Large intestine (tissue), 3 donors: Measurements from ENCODE around the gene CPED1. TPM values are rescaled to one million over a fixed set of nuclear protein-coding genes. Genes with fewer than 3 reads are reported as not detected.

Experiments
- DNase-seq, 2 donors: peaks; one replicate each; pipeline versions ENCODE4 v3.0.0 to v3.0.0-alpha.2; 2013
- H3K27ac ChIP-seq: one replicate; pipeline ENCODE4 v1.5.1; 2013; ENCODE audit warnings: low read length
- H3K27me3 ChIP-seq: 2 replicates; pipeline ENCODE4 v1.6.1; 2013; ENCODE audit warnings: low read length; ENCODE audit not compliant: control insufficient read depth, insufficient read depth
- H3K36me3 ChIP-seq: 2 replicates; pipeline ENCODE4 v1.6.1; 2013; ENCODE audit warnings: low read length; ENCODE audit not compliant: control insufficient read depth, insufficient read depth
- H3K4me1 ChIP-seq: one replicate; pipeline ENCODE4 v1.6.1; 2013; ENCODE audit warnings: low read length; ENCODE audit not compliant: control insufficient read depth, insufficient read depth
- H3K4me3 ChIP-seq: one replicate; pipeline ENCODE4 v1.5.1; 2013; ENCODE audit warnings: low read length
- H3K9me3 ChIP-seq: one replicate; pipeline ENCODE4 v1.6.1; 2013; ENCODE audit warnings: mild to moderate bottlenecking, low read depth, low read length, moderate library complexity; ENCODE audit not compliant: control insufficient read depth
- WGBS: methylation state at CpG from one replicate; pipeline ENCODE4 v1.1.5; 2013; ENCODE audit warnings: low lambda C conversion rate; ENCODE audit not compliant: insufficient coverage; 5-methylcytosine and 5-hydroxymethylcytosine counted together
- polyA plus RNA-seq: library from polyadenylated mRNA; unstranded; fragments of 120-200 nt; gene quantifications from one replicate; pipeline ENCODE4 v1.2.1, GENCODE V29; 2013

Gene CPED1
- polyA plus RNA-seq, 1 donor: 12.1 TPM

- no peak for DNase-seq
- Histone ChIP-seq H3K27me3 (no peaks in the 10 kb centered on the region), H3K4me3 (no peak overlapping the region), H3K9me3 (no peaks in the 10 kb centered on the region), H3K27ac (no peak overlapping the region), H3K4me1 (no peaks in the 10 kb centered on the region), H3K36me3 (no peaks in the 10 kb centered on the region)
Measured at GRCh38 chr7:121196286-121196685, 207.8 kb downstream of the CPED1 start.

GRCh38 chr7:121197455-121197854, 208.9 kb downstream of the CPED1 start:
- no peak for DNase-seq
- H3K27me3 ChIP-seq: no peaks in the 10 kb centered on the region

GRCh38 chr7:121198502-121198901, 210.0 kb downstream of the CPED1 start:
- 100% methylated on average over 1 of the region's 6 CpGs for WGBS

More at GRCh38 chr7:121197455-121197854, 208.9 kb downstream of the CPED1 start:
- WGBS: 100% methylated on average over 1 of the region's 3 CpGs
- Histone ChIP-seq H3K9me3 (no peaks in the 10 kb centered on the region), H3K4me1 (no peaks in the 10 kb centered on the region), H3K36me3 (no peaks in the 10 kb centered on the region), H3K4me3 (no peak overlapping the region), H3K27ac (no peak overlapping the region)

GRCh38 chr7:121202125-121202524, 213.6 kb downstream of the CPED1 start:
- Histone ChIP-seq H3K27me3 (no peaks in the 10 kb centered on the region), H3K9me3 (no peaks in the 10 kb centered on the region), H3K36me3 (no peaks in the 10 kb centered on the region), H3K4me3 (no peak overlapping the region), H3K4me1 (no peaks in the 10 kb centered on the region), H3K27ac (no peak overlapping the region)
- no CpG with 5 or more reads among the region's 2 CpGs for WGBS
- DNase-seq: no peak

More at GRCh38 chr7:121198502-121198901, 210.0 kb downstream of the CPED1 start:
- no peak overlapping the region for H3K4me3 ChIP-seq
- H3K9me3 ChIP-seq: no peaks in the 10 kb centered on the region
- DNase-seq: no peak
- no peak overlapping the region for H3K27ac ChIP-seq
- H3K27me3 ChIP-seq: no peaks in the 10 kb centered on the region
- no peaks in the 10 kb centered on the region for H3K36me3 ChIP-seq
- H3K4me1 ChIP-seq: no peaks in the 10 kb centered on the region

- Histone ChIP-seq H3K4me3 (no peak overlapping the region), H3K27me3 (no peaks in the 10 kb centered on the region), H3K9me3 (no peaks in the 10 kb centered on the region), H3K36me3 (no peaks in the 10 kb centered on the region), H3K27ac (no peak overlapping the region), H3K4me1 (no peaks in the 10 kb centered on the region)
- 100% methylated on average over 2 of the region's 2 CpGs for WGBS
- DNase-seq: no peak
Measured at GRCh38 chr7:121202834-121203233, 214.3 kb downstream of the CPED1 start.

- 67% methylated on average over 1 of the region's 1 CpG for WGBS
- Histone ChIP-seq H3K4me3 (no peak overlapping the region), H3K27me3 (no peaks in the 10 kb centered on the region), H3K27ac (no peak overlapping the region), H3K9me3 (no peaks in the 10 kb centered on the region), H3K36me3 (no peaks in the 10 kb centered on the region), H3K4me1 (no peaks in the 10 kb centered on the region)
- DNase-seq: no peak
Measured at GRCh38 chr7:121204537-121204936, 216.0 kb downstream of the CPED1 start.

- Histone ChIP-seq H3K27ac (no peak overlapping the region), H3K4me1 (no peaks in the 10 kb centered on the region), H3K9me3 (no peaks in the 10 kb centered on the region)
Measured at GRCh38 chr7:121205777-121206176, 217.3 kb downstream of the CPED1 start.

GRCh38 chr7:121211253-121211652, 222.7 kb downstream of the CPED1 start:
- Histone ChIP-seq H3K4me3 (no peak overlapping the region), H3K27me3 (no peaks in the 10 kb centered on the region), H3K9me3 (no peaks in the 10 kb centered on the region), H3K4me1 (no peaks in the 10 kb centered on the region), H3K27ac (no peak overlapping the region), H3K36me3 (no peaks in the 10 kb centered on the region)
- no peak for DNase-seq
- no CpG with 5 or more reads among the region's 3 CpGs for WGBS

More at GRCh38 chr7:121205777-121206176, 217.3 kb downstream of the CPED1 start:
- no peak for DNase-seq
- H3K36me3 ChIP-seq: no peaks in the 10 kb centered on the region
- no peak overlapping the region for H3K4me3 ChIP-seq
- H3K27me3 ChIP-seq: no peaks in the 10 kb centered on the region

- no peak overlapping the region for H3K27ac ChIP-seq
- H3K4me1 ChIP-seq: no peaks in the 10 kb centered on the region
- H3K27me3 ChIP-seq: no peaks in the 10 kb centered on the region
- WGBS: no CpG with 5 or more reads among the region's 2 CpGs
- no peaks in the 10 kb centered on the region for H3K36me3 ChIP-seq
- H3K9me3 ChIP-seq: no peaks in the 10 kb centered on the region
- no peak for DNase-seq
- H3K4me3 ChIP-seq: no peak overlapping the region
Measured at GRCh38 chr7:121212036-121212435, 223.5 kb downstream of the CPED1 start.

- WGBS: 83% methylated on average over 1 of the region's 2 CpGs
- Histone ChIP-seq H3K9me3 (no peaks in the 10 kb centered on the region), H3K36me3 (no peaks in the 10 kb centered on the region), H3K4me1 (no peaks in the 10 kb centered on the region), H3K27ac (no peak overlapping the region), H3K4me3 (no peak overlapping the region), H3K27me3 (no peaks in the 10 kb centered on the region)
- no peak for DNase-seq
Measured at GRCh38 chr7:121214657-121215056, 226.1 kb downstream of the CPED1 start.

- no CpG with 5 or more reads among the region's 2 CpGs for WGBS
- H3K27me3 ChIP-seq: no peaks in the 10 kb centered on the region
- no peak overlapping the region for H3K4me3 ChIP-seq
- H3K27ac ChIP-seq: no peak overlapping the region
- H3K9me3 ChIP-seq: no peaks in the 10 kb centered on the region
- H3K36me3 ChIP-seq: no peaks in the 10 kb centered on the region
- DNase-seq: no peak
- H3K4me1 ChIP-seq: no peaks in the 10 kb centered on the region
Measured at GRCh38 chr7:121219026-121219425, 230.5 kb downstream of the CPED1 start.
